ENCODE measurements around the gene RTL1.

RTL1 gene

DNA sequence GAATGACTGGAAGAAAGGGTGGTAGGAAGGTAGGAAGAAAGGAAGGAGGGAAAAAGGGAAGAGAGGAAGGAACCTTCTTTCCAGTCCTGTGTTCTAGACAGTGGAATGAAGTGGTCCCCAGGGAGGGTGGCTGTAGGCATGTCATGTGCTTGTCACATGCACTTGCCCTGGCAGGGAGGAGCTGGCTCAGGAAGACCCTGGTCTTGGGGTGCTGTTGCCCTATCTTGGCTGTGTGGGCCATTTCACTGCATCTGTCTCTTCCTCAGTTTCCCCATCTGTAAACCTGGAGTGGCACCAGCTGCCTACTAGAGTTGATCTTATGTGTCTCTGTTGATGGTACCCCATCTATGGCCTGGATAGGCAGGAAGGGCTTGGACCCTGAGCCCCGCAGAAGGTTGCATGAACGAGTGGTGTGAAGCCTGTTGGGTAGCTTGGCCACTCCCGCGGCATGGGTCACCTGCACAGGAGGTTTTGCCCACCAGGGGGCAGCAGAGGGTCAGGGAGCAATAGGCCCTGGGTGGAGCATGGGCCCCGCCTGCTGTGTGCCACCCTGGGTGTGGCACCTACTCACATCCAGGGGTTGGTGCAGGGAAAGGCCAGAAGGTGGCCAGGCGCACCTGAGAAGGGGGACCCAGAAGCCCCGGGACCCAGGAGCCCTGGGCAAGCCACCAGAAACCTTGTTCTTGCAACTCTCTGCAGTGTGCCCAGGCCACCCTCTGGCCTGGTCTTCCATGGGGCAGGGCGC, 52.5 kb downstream of the RTL1 start:
- DNase-seq (ENCODE audit: low spot score): peak; percentile 85

DNA sequence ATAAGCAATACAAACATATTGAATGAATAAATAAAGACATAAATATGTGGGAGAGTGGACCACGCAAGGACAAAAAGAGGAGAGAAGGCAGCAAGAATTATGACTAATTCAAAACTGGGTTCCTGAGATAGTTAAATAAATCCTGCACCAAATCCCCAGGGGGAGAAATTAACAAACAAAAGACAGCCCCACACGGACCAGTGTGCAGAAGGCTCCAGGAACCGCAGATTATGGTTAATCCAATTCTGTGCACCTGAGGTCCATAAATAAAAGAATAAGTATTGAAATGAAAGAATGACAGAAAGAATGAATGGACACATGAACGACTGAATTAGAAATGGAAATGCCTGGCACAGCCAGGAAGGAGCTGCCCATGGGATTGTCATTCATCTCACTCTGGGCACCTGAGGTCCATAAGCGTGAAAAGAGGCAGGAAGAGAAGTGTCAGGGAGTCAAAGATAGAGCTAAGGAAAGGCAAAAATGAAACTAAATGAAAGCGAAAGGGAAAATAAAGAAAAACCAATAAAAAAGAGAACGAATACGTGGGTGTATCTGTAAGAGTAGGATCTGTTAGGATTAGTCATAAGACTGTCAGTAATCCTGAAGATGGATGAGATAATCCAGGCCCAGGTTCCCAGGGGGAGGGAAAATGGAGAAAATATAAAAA, 54.3 kb downstream of the RTL1 start:
- no peak for DNase-seq (ENCODE audit: low spot score)

DNA sequence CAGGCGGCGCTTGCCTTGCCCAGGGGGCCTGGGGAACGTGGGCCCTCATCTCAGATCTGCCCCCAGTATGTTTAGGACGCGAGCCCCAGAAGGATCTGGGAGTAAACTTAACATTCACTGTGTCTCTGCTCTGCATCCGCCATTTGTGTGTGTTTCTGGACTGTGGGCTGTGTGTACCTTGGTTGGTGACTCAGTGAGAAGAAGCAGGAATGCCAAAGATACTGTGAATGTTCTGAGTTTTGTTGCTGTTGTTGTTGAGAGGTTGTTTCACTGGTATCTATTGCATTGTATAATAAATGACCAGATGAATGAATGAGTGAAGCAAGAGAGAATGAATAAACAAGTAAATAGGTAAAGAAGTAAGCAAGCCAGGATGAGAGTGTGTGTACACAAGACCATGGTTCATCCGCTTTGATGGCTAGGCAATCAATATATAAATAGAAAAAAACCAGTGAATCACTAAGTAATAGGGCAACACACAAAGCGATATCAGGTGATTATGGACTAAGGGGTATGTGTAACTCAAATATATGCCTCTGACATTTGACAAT, 57.1 kb downstream of the RTL1 start:
- DNase-seq (ENCODE audit: low spot score): no peak

DNA sequence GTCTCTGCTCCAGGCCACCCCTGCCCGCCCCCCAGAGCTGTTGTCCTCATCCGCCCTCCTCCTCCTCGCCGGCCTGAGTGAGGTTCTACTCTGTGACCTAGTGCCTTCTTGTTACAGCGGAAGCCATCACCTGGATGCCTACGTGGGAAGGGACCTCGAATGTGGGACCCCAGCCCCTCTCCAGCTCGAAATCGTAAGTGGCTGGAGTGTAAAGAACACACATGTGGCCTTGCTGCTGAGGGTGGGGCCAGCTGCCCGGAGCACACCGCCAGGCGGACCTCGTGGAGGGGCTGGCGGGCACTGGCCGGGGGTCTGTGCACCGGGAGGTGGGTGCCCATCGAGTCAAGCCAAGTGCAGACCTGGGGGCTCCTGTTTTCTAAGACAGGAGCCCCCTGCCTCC, 58.2 kb downstream of the RTL1 start:
- DNase-seq (ENCODE audit: low spot score): no peak

DNA sequence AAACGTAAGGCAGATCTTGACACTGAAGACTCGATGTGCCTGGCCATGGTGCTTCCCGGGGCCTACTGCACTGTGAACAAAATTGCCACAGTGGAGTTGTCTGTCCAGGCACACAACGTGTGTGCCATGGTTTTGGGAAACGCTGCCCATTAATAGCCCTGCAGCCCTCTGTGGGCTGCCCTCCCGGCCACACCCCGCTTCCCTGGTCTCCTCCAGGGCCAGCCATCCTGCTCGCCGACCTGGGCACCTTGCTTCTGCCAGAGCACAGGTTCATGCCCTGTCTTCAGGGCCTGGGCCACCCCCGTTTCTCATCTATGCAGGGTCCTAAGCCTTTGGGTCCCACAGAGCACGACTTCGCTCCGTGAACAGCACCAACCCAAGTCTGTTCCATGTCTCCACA, 58.7 kb downstream of the RTL1 start:
- no peak for DNase-seq (ENCODE audit: low spot score)

DNA sequence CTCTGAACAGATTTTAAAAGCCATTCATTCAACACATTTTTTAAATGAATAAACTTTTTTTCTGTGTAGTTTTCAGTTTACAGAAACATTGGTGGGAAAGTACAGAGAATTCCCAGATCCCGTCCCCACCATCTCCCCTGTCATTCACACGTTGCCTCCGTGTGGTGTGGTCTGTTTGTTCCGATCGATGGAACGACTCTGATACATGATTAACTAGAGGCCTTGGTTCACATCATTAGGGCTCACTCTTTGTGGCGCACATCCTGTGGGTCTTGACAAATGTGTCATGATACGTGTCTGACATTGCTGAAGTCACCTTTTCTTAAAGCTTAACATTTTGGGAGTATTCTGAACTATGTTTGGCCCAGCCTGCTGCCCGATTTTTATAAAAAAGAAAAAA, 59.1 kb downstream of the RTL1 start:
- DNase-seq (ENCODE audit: low spot score): no peak

DNA sequence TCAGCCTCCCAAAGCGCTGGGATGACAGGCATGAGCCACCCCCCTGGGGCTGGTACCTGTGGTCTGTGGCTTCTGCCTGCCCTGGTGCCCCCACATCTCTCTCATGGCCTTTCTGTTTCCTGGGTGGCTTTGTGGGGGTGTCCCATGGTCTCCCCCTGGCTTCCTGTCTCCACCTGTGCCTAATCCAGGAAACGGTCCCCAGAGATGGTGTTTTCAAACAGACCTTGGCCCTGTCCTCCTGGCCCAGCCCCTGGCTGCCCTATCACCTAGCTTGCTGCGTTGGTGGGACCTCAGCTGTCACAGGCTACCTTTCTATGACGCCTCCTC, 59.5 kb downstream of the RTL1 start:
- no peak for DNase-seq (ENCODE audit: low spot score)

DNA sequence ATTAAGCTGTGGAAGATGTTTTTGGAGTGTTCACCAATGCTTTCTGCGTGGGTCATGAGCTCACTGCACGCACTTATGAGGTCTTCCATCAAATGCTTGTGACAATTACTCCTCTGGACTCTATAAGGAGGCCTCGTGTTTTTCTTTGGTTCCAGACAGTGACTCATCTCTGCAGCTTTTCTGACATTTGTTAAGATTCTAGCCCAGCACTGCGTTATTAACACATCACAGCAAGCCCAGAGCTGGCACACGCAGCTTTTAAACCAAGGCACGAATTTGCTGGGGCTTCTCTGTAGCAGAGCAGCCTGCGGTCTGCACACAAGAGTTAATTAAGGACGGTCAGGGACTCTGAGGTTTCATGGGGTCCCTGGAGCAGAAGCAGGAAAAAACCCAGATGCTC, 60.7 kb downstream of the RTL1 start:
- no peak for DNase-seq (ENCODE audit: low spot score)

DNA sequence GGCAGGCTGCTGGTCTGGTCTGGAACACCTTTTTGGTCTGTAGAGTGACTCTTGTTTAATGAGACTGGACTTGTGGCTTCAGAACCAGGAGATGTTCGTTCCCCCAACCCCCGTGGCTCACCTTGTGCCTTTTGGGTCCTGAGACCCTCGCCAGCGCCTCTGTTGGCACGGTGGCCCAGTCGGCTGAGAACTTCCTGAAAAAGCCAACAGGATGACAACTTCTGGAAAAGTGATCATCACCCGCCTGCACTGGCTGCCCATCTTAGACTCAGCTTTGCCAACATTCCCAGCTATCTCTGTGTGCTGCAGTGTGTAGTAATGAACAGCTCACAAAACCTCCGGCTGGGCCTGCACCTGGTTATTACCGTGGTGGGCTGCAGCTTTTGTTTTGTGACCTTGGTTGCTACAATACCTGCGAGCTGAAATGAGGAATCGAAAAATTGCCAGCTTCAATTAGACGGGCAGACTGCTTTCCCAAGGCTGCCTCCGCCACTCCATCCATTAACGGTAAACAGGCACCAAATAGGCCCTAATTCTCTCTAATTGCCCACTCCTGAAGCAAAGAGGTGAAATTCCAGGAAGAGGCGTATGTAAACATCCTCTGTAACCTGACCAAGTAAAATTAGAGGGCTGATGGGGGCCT, 61.6 kb downstream of the RTL1 start:
- DNase-seq (ENCODE audit: low spot score): no peak

DNA sequence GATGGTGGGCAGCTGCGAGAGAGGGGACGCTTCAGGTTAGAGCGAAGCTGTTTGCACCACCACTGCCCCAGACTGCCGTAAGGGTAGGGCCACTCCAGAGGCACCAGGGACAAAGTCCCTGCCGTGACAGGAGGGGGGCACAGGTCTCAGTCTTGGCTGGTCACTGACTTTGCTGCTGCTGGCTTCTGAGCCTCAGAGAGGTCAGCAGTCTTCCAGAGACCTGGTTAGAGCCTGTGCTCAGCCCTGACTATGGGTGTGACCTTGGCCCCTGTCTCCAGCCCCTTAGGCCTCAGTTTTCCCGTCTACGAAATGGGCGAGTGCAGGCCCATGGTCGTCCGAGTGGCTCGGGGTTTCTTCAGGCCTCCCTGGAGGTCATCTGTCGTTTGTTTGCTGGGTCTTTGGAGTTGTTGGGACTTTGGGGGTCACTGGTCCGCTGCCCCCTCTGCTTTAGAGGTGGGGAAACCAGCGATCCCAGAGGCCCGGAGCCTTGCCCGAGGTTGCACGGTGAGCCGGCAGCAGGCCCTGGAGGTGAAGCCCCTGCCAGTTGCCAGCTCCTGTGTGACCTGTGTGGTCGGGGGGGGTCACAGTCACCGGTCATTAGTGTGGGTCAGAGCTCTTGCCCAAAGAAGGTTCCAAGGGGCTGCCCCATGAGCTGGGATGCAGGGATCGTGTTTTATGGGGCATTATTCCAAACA, 62.3 kb downstream of the RTL1 start:
- DNase-seq (ENCODE audit: low spot score): no peak

DNA sequence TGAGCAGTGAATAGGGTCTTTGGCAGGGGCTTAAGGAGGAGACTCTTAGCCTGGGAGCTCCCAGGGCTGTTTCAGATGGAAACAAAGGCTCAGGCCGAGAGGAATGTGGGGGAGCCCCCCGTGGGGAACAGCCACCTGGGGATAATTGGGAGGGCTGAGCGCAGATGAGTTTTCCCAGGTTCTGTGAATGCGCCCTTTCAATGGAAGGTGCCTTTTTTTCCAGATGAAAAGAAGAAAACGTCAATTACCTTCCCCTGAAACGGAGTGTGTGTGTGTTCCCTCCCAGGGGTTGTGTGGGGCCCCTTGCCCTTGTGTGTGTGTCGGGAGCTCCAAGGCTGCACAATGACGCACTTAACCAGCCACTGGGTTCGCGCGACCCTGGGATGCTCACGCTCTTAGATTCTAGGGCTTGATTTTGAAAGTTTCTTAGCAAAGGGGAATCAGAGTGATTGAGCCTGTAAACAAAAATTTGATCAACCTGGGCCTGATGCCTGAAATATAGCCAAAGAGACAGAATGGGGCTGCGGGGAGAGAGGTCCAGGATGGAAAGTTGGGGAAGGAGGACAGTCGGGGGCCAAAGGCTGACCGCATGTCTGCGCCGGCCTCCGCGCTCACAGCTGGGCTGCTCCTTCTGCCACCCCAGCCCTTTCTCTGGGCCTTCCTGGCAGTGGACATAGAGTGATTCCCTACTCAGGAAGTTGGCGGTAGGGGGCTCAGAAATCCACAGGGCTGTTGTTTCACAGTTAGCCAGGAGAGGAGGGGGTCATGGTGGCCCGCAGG, 63.0 kb downstream of the RTL1 start:
- DNase-seq (ENCODE audit: low spot score): peak; percentile 37

DNA sequence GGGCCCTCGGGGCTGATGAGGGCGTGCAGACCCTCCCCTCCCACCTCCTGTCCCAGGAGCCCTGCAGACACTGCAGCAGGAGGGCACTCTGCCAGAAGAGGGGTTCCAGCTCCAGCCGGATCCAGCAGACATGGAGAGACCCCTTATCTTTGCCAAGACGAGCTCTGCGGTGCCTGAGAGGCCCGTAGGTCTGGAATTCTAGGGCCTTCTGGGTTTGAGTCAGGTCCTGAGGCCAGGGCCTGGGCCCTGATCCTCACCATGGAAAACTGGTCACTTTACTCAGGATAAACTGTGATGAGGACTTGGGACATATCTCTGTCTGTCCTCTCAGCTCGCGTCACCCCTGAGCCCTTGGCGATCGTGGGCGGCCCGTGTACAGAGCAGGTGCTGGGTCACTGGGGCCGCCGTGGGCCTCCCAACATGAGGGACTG, 63.8 kb downstream of the RTL1 start:
- no peak for DNase-seq (ENCODE audit: low spot score)

DNA sequence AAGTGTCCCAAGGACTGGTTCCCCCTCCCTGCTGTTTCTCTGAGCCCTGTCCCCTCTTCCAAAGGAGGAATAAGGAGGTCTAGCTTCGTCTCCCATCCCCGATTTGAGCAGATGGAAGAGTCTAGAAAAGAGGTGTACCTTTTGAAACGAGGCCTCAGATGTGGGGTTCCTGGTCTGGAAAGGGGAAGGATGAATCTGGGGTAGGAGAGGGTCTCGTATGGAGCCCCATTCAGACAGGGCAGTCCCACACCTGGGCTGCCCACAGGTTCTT, 64.3 kb downstream of the RTL1 start:
- DNase-seq (ENCODE audit: low spot score): no peak

DNA sequence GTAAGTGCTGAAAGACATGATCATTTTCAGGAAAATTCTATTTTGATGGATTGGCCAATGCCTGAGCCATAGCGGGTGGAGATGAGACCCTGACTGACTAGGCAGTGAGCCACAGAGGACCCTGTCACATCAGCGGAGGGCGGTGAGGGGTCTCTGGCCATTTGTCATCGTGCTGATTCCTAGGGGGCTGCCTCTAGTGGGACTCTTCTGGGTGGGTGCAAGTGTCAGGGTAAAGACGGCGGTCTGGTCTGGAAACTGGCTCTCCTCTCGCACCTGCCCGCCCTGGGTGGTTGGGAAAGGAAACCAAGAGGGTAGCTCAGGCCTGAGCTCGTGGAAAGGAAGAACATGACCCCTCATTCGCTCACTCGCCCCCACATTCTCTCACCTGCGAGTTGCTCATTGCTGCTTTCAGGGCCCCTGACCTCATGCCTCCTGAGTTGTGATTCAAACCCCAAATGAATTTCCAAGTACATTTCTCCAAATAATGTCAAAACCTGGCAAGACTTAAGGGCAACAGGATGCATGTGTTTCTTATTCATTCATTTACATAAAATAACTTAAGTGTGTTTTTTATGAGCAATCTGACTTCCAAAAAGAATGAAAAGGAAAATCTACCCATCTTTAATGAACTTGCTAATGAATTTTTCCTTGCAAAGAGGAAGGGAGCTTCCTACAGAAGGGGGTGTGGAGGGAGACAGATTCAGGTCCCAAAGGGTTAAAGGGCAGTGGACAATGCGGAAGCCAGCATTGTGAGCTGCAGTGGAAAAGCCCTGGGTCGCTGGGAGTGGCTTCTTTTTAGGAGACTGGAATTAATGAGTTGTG, 64.8 kb downstream of the RTL1 start:
- no peak for DNase-seq (ENCODE audit: low spot score)

DNA sequence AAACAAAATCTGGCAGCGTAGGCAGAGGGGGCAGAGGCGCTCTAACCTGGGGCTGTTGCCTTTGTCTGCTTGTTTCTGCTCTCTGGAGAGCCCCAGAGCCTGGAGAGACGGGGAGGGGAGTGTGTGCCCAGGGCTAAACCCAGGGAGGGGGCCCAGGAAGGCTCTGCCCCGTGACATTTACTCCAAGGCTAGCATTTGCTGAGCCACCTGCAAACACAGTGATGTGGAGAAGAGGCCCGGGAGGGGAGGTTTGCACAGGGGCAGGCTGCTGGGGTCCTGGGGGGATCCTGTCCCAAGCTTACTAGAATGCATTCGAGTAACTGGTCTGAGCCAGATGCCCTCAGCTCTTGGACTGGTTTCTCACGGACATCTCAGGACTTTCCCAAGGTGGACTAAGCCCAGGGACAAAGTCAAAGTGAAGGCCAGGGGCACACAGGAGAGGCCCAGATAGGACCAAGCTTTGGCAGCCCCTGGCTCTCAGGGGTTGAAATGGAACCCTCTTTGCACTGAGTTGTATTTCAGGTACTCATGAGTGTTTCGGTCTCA, 65.6 kb downstream of the RTL1 start:
- no peak for DNase-seq (ENCODE audit: low spot score)

DNA sequence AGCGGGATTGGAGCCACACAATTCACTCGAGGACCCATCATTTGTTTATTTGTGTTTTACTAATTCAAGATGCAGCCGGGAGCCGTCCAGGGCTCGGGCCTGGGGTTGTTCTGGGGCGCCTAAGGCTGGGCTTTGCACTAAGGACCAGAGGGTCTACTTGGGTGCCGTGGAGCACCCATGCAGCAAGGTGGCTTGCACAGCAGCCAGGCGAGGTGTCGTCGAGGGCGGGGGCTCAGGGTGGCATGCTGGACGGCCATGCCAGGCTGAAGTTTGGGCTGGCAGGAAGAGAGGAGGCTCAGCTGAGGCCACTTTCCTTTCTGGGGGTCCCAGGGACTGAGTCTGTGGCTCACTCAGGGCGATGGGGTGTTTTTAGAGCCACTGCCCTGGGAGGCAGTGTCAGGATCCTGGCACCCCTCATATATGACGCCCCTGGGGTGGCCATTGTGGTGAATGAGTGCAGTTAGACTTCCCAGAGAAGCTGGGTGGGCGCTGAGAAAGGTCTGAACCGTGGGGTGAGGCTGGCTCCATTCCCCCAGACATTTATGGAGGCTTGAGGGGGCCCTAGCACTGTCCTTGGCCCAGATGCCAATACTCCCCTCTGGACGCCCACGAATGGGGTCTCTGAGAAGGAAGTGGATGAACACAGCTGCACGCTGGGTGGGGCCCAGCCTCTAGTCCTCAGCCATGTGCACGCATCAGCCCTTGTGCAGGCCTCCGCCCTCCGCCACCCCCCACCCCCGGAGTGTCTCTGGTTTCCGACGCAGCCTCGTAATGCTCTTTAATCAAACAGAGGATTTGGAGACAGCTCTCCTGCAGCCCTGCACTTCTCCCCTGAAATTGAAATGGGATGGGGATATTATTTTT, 66.3 kb downstream of the RTL1 start:
- DNase-seq (ENCODE audit: low spot score): no peak

DNA sequence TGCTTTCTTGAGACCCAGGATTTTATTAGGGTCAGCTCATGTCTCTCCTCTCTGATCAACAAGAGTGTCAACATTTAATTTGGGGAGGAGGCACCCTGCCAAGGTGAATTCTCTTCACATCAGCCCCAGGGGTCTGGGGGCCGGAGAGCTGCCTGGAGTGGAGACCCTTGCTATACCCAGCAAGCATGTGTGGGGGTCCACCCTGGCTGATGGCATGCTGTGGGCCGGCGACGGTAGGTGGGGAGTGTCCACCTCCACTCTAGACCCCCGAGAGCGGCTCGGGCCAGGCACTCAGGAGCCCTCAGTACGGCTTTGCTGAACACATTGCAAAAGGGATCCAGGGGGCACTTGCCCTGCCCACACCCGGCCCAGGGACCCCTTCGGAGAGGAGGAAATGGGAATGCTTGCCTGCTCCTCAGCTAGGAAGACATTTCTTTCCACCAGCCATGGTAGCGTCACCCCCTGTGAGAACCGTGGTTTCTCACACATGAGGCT, 67.2 kb downstream of the RTL1 start:
- DNase-seq (ENCODE audit: low spot score): no peak

DNA sequence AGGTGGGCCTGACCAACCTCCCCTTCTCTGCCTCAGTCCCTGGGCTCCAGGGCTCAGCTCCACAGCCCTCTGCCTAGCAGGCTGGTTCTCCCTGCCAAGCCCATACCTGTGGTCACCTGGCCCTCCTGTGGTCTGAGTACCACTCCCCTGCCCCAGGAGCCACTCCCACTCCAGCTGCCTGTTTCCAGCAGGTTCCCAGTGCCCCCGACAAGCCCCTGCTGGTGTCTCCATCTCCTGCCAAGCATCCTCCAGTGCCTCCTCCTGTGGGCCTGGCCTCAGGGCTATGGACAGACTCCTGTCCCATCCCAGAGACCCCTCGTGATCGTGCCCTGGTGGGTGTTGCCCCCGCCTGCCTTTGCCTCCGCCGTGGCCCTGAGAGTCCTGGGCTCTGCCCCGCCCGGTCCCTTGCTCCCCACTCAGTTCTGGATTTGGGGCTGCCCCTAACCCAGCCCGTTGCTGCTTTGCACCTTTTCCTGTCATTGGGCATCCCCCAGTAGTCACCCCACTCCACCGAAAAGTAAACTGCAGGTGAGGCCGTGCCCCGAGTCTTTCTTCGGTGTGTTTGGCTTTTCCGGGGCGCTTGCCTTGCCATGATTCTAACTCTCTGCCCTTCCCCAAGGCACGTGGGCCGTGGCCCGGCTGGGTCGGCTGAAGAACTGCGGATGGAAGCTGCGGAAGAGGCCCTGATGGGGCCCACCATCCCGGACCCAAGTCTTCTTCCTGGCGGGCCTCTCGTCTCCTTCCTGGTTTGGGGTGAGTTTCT, 67.8 kb downstream of the RTL1 start:
- no peak for DNase-seq (ENCODE audit: low spot score)
